GM20431 (cell line): ENCODE measurements around the gene FGF1.

Experiments used
- in situ Hi-C: fragments of 300-500 bp; cut with MseI, MboI; formaldehyde crosslinking; loops from one replicate; pipeline ENCODE4 v1.15.0; 2020; ENCODE audit warnings: low sequenced_read_pairs; ENCODE audit not compliant: unreplicated experiment

The FGF1 gene

DNA sequence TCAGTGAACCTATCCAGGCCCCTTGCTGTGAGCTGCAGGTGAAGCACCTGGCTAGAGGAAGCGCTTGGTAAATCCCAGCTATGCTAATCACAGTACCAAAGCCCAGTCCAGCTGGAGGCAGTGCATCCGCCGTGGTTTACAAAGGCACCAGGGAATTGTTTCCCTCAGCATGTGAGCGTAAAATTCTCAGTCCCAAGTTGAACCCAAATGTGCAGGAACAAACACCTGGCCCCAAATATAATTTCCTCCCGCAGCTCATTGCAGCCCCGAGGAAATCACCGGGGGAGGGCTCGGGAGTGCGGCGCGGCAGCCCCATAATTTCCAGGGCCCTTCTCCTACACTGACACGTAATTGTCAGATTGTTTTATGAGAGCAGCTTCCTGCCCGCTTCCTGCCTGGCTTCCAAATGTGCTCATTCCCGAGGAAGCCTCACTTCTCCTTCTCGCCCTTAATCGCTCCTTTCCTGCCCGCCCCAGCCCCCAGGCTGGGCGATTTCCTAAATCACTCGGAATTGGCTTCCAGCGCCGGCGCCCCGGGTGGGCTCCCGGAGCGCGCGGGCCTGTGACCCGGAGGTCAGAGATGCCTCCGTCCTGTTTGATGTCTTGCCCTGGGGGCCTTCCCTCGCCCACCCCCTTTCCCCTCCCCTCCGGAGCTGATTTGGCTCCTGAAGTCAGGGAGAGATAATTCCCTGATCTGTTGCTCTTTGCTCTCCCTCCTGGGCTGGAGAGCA lies 134.4 kb downstream of the FGF1 start:
- in situ Hi-C loops: loop anchor here (25.0 kb wide), 1 partner anchor 389 kb away; no protein-coding TSS in a partner anchor

DNA sequence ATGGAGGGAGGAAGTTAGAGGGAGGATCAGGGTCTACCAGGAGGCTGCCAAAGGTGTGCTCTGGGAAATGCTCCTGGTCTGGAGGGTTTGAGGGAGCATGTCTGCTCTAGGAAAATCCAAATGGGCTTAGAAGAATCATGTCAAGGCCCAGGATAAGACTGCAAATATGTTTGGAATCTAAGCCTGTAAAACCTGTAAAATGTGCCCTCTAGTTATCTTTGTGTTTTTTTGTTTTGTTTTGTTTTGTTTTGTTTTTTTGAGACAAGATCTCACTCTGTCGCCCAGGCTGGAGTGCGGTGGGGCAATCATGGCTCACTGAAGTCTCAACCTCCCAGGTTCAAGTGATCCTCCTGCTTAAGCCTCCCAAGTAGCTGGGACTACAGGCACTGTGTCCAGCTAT lies 135.4 kb downstream of the FGF1 start:
- in situ Hi-C loops: loop anchor here (25.0 kb wide), 1 partner anchor 388 kb away; no protein-coding TSS in a partner anchor

DNA sequence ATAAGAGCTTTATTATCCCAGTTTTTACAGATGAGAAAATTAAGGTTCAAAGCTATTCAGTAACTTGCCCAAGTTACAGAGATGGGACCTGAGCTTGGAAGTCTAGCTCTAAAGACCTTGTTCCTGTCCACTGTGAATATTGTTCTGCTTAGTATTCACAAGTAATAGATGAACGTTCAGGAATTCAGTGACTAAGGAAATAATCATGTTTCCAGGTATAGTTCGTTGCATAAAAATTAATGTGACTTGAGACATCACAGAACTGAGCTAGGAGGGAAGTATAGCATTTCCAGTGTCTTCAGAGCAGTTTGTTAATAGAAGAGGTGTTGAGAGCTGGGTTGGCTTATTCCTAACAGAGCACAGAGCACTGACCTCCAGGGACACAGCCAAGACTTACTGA lies 136.1 kb downstream of the FGF1 start:
- in situ Hi-C loops: loop anchor here (25.0 kb wide), 2 partner anchors 388 to 563 kb away; no protein-coding TSS in a partner anchor

DNA sequence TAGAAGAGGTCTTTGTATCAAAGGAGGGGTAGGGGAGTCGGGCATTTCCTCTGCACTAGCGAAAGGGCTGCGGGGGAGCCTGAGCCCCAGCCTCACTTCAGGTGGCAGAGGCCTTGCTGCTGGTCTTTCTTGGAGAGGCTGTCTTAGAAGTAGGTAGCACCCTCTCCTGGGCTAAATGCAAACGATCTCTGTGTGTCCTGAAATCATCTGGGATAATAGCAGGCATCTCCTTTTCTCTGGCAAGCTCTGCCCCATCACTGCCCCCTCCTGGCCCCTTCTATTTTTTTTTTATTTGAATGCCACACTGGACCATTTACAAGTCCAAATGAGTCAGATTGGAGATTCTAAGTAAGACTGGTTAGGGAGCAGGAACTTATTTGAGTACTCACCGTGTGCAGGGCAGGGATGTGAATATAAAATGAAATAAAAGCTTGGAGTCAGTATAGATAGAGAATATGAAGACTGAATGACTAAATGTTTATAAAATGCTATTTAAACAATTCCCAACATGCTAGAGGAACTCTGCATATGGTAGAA lies 137.1 kb downstream of the FGF1 start:
- in situ Hi-C loops: loop anchor here (25.0 kb wide), 1 partner anchor 562 kb away; no protein-coding TSS in a partner anchor

DNA sequence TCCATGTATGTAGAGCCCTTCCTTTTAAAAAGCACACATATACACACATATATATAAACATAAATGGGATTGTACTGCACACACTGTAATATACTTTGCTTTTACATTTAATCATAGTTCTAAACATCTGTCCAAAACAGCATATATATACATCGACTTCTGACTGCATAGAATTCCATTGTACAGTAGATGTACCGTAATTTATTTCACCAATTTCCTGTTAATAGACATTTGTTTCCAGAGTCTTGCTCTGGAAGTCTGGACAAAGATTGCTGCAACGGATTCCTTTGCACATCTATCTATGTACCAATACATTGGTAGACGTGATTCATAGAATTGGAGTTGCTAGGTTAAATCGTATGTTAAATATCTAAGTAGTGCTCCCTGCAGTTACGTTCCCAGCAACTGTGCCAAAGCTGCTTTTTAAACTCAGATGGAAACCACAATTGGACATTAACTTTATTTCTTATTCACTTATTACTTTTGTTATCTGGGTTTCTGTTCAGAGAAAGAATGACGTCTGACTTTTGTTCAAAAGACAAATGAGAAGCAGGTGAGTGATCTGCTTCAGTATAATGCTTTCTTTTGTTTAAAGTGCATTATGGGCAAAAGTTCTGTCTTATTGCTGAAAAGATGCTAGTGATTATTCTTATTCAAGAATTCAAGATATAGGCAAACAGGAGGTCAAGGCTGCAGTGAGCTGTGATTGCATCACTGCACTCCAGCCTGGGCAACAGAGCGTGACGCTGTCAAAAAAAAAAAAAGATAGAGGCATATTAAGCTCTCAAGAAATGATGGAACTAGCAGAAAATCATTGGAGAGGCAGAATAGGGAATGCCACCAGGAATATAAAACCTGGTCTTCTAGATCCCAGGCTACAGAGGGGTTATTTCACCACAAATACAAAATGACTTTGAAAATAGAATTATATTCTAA lies 138.2 kb downstream of the FGF1 start:
- in situ Hi-C loops: loop anchor here (25.0 kb wide), 1 partner anchor 560 kb away; no protein-coding TSS in a partner anchor

DNA sequence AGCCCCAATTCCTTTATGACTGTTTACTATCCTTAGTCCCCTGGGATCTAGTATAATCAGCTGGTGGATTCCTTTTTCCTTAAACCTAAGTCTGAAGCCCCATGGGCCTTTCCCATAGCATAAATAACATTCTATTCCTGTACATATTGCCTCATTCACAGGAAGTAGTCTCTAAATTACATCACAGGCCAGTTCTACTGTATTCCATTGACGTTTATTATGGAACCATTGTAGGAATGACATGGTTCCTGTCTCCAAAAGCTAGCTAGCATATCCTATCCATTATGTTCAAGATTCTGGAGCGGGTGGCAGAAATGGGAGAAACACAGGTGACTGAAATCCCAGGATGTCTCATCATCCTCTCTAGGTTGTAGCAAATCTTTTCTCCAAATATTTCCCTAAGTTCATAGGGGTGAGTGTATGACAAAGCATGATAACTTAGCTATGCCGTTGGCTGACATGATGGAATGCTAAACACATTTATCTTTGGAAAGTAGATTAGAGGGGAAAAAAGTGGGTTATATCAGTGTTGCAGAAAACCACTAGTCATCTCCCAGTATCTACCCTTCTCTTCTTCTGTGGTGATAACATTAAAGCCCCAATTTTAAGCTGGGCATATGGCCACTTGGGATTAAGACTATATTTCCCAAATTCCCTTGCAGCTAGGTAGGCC lies 140.1 kb downstream of the FGF1 start:
- in situ Hi-C loops: loop anchor here (25.0 kb wide), 1 partner anchor 558 kb away; no protein-coding TSS in a partner anchor

DNA sequence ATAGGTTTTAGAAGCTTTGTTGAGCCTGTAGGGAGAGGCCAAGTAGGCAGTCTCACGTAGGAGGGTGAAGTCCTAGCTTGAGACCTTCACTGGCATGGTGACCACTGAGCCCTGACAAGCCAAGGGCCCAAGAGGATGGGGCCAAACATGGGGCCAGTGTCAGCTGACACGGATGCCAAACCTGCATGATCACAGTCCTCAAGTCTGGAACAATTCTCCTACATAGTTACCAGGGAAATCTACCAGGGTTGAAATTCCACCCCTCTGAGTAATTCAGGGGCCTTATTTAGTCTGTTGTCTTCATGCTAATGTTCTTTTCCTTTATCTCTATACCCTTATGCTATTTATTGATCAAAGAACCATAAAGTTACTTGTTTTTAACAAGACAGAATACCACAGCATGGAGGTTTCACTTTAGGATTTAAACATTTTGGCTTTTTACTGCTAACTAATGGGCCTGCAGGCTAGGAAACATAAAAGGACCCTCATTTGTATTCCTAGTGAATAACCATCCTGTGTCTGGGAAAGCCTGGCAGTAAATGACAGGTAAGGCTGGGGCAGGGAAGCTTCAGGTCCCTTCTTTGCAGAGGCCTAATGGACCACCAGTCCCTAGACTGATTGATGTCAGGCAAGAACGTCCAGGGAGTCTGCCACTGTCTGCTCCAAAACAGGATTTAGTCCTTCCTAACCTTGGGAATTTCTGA lies 140.8 kb downstream of the FGF1 start:
- in situ Hi-C loops: loop anchor here (25.0 kb wide), 1 partner anchor 558 kb away; no protein-coding TSS in a partner anchor

DNA sequence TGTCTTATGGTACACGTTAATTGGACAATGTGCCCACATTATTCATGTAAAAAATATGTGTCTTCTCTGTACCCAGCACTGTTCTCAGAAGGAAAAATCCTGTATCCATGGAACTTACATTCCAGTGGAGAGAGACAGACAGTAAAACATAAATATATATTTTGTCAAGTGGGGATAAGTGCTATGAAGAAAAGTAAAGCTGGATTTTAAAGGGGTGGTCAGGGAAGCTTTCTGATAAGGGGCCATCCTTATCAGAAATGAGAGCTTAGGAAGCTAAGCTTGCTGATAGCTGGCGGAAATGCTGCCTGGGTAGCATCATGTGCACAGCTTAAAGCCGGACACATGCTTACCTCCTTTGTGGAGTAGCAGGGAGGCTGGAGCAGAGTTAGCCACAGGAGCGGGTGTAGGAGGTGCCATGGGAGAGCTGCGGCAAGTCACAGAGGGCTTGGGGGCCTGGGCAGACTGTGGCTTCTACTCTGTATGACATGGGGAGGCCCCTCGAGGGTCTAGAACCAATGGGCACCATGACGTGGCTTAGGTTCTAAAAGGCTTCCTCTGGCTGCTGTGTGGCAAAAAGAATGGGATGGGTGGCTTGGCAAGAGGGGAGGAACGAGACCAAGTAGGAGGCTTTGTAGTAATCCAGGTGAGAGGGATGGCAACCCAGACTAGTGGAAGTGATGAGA lies 141.7 kb downstream of the FGF1 start:
- in situ Hi-C loops: loop anchor here (25.0 kb wide), 1 partner anchor 557 kb away; no protein-coding TSS in a partner anchor

DNA sequence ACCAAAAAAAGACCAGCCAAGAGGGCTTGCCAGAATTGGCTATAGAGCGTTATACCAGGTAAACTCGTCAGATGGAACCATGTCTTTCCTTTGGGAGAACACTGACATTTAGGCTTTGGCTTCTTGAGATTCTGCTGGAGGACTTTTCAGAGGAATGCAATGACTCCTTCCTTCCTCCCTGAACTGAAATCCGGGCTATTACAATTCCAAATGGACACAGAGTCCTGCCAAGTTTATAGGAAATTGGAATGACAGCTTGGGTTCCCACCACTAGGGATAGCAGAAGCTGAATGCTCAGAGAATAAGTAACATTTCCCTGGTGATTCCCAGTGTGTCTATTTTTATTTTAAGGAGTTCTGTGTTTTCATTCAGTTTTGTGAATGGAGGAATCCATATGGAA lies 143.0 kb downstream of the FGF1 start:
- in situ Hi-C loops: loop anchor here (25.0 kb wide), 1 partner anchor 556 kb away; no protein-coding TSS in a partner anchor
